Activated naive CD8-positive, alpha-beta T cell treated with anti-CD3 and anti-CD28 coated beads, Interleukin-2, amount 50 U/mL, for 24 hours (primary cell): ENCODE data around the gene TRIM41.
"Not testable (repeated sequence)": the region's sequence is repeated elsewhere in the genome, so short reads cannot be mapped to it uniquely, and the experiment has no call there.

Experiments
- ATAC-seq: fragments of 150-1000 bp; cut with Tn5 transposase; one replicate; pipeline ENCODE4 v1.10.0; 2021
- DNase-seq: peaks from one replicate; pipeline ENCODE4 v3.0.0; 2021
- H3K27ac Mint-ChIP-seq: one replicate; pipeline ENCODE4 v1.8.0; 2021; ENCODE audit warnings: mild to moderate bottlenecking, mixed read lengths
- H3K27me3 Mint-ChIP-seq: one replicate; pipeline ENCODE4 v1.8.0; 2021; ENCODE audit warnings: mixed read lengths
- H3K36me3 Mint-ChIP-seq: one replicate; pipeline ENCODE4 v1.8.0; 2021; ENCODE audit warnings: low read depth, mixed read lengths
- H3K4me1 Mint-ChIP-seq: one replicate; pipeline ENCODE4 v1.8.0; 2021; ENCODE audit warnings: mixed read lengths
- H3K4me3 Mint-ChIP-seq: one replicate; pipeline ENCODE4 v1.8.0; 2021; ENCODE audit warnings: mild to moderate bottlenecking, moderate library complexity, mixed read lengths
- H3K9me3 Mint-ChIP-seq: one replicate; pipeline ENCODE4 v1.8.0; 2021; ENCODE audit warnings: mixed read lengths

The TRIM41 gene

GRCh38 chr5:181212080-181212479, 11.0 kb upstream of the TRIM41 start:
- H3K4me1 Mint-ChIP-seq: peaks cover 27% of the 10 kb centered on the region
- ATAC-seq: no peak

GRCh38 chr5:181212934-181213333, 10.1 kb upstream of the TRIM41 start:
- Mint-ChIP-seq H3K4me1 (peaks cover 27% of the 10 kb centered on the region), H3K36me3 (no peaks in the 10 kb centered on the region), H3K27ac (no peak overlapping the region), H3K27me3 (peaks cover 2% of the 10 kb centered on the region), H3K4me3 (no peak overlapping the region), H3K9me3 (no peaks in the 10 kb centered on the region)
- ATAC-seq (no peak), DNase-seq (no peak)

More at GRCh38 chr5:181212080-181212479, 11.0 kb upstream of the TRIM41 start:
- Mint-ChIP-seq H3K9me3 (no peaks in the 10 kb centered on the region), H3K27ac (no peak overlapping the region), H3K4me3 (no peak overlapping the region), H3K36me3 (peaks cover 4% of the 10 kb centered on the region), H3K27me3 (peaks cover 5% of the 10 kb centered on the region)
- DNase-seq: no peak

GRCh38 chr5:181214249-181214648, 8.8 kb upstream of the TRIM41 start:
- not testable (repeated sequence) for DNase-seq, ATAC-seq, H3K9me3 Mint-ChIP-seq, H3K27me3 Mint-ChIP-seq, H3K36me3 Mint-ChIP-seq, H3K4me3 Mint-ChIP-seq, H3K27ac Mint-ChIP-seq
- peaks cover 29% of the 10 kb centered on the region for H3K4me1 Mint-ChIP-seq

- Mint-ChIP-seq H3K27me3 (peaks cover 5% of the 10 kb centered on the region), H3K4me1 (peaks cover 46% of the 10 kb centered on the region), H3K4me3 (peak overlapping the region; percentile 88), H3K27ac (peak overlapping the region; percentile 75), H3K36me3 (peaks cover 3% of the 10 kb centered on the region), H3K9me3 (no peaks in the 10 kb centered on the region)
- DNase-seq (peak; percentile 39), ATAC-seq (no peak)
Measured at GRCh38 chr5:181215997-181216989, 6.8 kb upstream of the TRIM41 start.

- DNase-seq (peak; percentile 77), ATAC-seq (no peak)
- H3K4me1 Mint-ChIP-seq: peaks cover 56% of the 10 kb centered on the region
- peaks cover 8% of the 10 kb centered on the region for H3K36me3 Mint-ChIP-seq
- peak overlapping the region; percentile 88 for H3K4me3 Mint-ChIP-seq
- no peaks in the 10 kb centered on the region for H3K9me3 Mint-ChIP-seq
- H3K27ac Mint-ChIP-seq: peak overlapping the region; percentile 98
- peaks cover 10% of the 10 kb centered on the region for H3K27me3 Mint-ChIP-seq
Measured at GRCh38 chr5:181217111-181217802, 5.8 kb upstream of the TRIM41 start.

- Mint-ChIP-seq H3K36me3 (peaks cover 9% of the 10 kb centered on the region), H3K9me3 (no peaks in the 10 kb centered on the region), H3K27ac (peak overlapping the region; percentile 98), H3K4me3 (peak overlapping the region; percentile 88), H3K4me1 (peaks cover 59% of the 10 kb centered on the region), H3K27me3 (peaks cover 11% of the 10 kb centered on the region)
- DNase-seq (peak; percentile 34), ATAC-seq (no peak)
Measured at GRCh38 chr5:181217803-181218062, 5.3 kb upstream of the TRIM41 start.

GRCh38 chr5:181218795-181219124, 4.3 kb upstream of the TRIM41 start:
- DNase-seq (no peak), ATAC-seq (no peak)
- peaks cover 11% of the 10 kb centered on the region for H3K27me3 Mint-ChIP-seq
- peaks cover 60% of the 10 kb centered on the region for H3K4me1 Mint-ChIP-seq
- no peak overlapping the region for H3K27ac Mint-ChIP-seq
- H3K4me3 Mint-ChIP-seq: peak overlapping the region; percentile 88
- peaks cover 9% of the 10 kb centered on the region for H3K36me3 Mint-ChIP-seq
- H3K9me3 Mint-ChIP-seq: no peaks in the 10 kb centered on the region

GRCh38 chr5:181219262-181220177, 3.6 kb upstream of the TRIM41 start:
- DNase-seq (no peak), ATAC-seq (no peak)
- no peaks in the 10 kb centered on the region for H3K9me3 Mint-ChIP-seq
- H3K27ac Mint-ChIP-seq: no peak overlapping the region
- peaks cover 66% of the 10 kb centered on the region for H3K4me1 Mint-ChIP-seq
- H3K27me3 Mint-ChIP-seq: peaks cover 11% of the 10 kb centered on the region
- H3K36me3 Mint-ChIP-seq: peaks cover 9% of the 10 kb centered on the region
- H3K4me3 Mint-ChIP-seq: peak overlapping the region; percentile 32

- peaks cover 9% of the 10 kb centered on the region for H3K36me3 Mint-ChIP-seq
- H3K27me3 Mint-ChIP-seq: peaks cover 11% of the 10 kb centered on the region
- H3K27ac Mint-ChIP-seq: no peak overlapping the region
Measured at GRCh38 chr5:181220178-181220515, 2.9 kb upstream of the TRIM41 start.

GRCh38 chr5:181221105-181221791, 1.8 kb upstream of the TRIM41 start:
- Mint-ChIP-seq H3K27me3 (peaks cover 11% of the 10 kb centered on the region), H3K27ac (peak overlapping the region; percentile 96), H3K4me1 (peaks cover 78% of the 10 kb centered on the region), H3K36me3 (peaks cover 11% of the 10 kb centered on the region), H3K4me3 (peak overlapping the region; percentile 97), H3K9me3 (no peaks in the 10 kb centered on the region)
- ATAC-seq (no peak), DNase-seq (peak; percentile 66)

More at GRCh38 chr5:181220178-181220515, 2.9 kb upstream of the TRIM41 start:
- no peaks in the 10 kb centered on the region for H3K9me3 Mint-ChIP-seq
- ATAC-seq (no peak), DNase-seq (no peak)
- peaks cover 70% of the 10 kb centered on the region for H3K4me1 Mint-ChIP-seq
- H3K4me3 Mint-ChIP-seq: peak overlapping the region; percentile 11

- peaks cover 11% of the 10 kb centered on the region for H3K27me3 Mint-ChIP-seq
- peaks cover 77% of the 10 kb centered on the region for H3K4me1 Mint-ChIP-seq
- H3K9me3 Mint-ChIP-seq: no peaks in the 10 kb centered on the region
- DNase-seq (peak; percentile 97), ATAC-seq (peak; percentile 62)
- H3K4me3 Mint-ChIP-seq: peak overlapping the region; percentile 97
- peak overlapping the region; percentile 96 for H3K27ac Mint-ChIP-seq
- peaks cover 16% of the 10 kb centered on the region for H3K36me3 Mint-ChIP-seq
Measured at GRCh38 chr5:181221792-181222629, 1.1 kb upstream of the TRIM41 start.

- peaks cover 9% of the 10 kb centered on the region for H3K27me3 Mint-ChIP-seq
Measured at GRCh38 chr5:181222630-181223057, 437 bp upstream of the TRIM41 start.

GRCh38 chr5:181223729-181224389, 778 bp downstream of the TRIM41 start:
- H3K27ac Mint-ChIP-seq: peak overlapping the region; percentile 96
- ATAC-seq (peak; percentile 0), DNase-seq (peak; percentile 66)
- peak overlapping the region; percentile 97 for H3K4me3 Mint-ChIP-seq
- H3K4me1 Mint-ChIP-seq: peaks cover 61% of the 10 kb centered on the region
- peaks cover 6% of the 10 kb centered on the region for H3K27me3 Mint-ChIP-seq
- peaks cover 14% of the 10 kb centered on the region for H3K36me3 Mint-ChIP-seq
- H3K9me3 Mint-ChIP-seq: no peaks in the 10 kb centered on the region

More at GRCh38 chr5:181222630-181223057, 437 bp upstream of the TRIM41 start:
- peaks cover 17% of the 10 kb centered on the region for H3K36me3 Mint-ChIP-seq
- no peak for DNase-seq
- H3K9me3 Mint-ChIP-seq: no peaks in the 10 kb centered on the region
- ATAC-seq: no peak
- peak overlapping the region; percentile 97 for H3K4me3 Mint-ChIP-seq
- H3K27ac Mint-ChIP-seq: peak overlapping the region; percentile 96
- H3K4me1 Mint-ChIP-seq: peaks cover 71% of the 10 kb centered on the region
